Adrenal gland (tissue), 12 donors: ENCODE data around the gene CAPS2. TPM values are rescaled to one million over a fixed set of nuclear protein-coding genes. Genes with fewer than 3 reads are reported as not detected.

Experiments used
- DNase-seq, 7 donors: peaks; one replicate each; pipeline ENCODE4 v3.0.0-alpha.2; 2019 to 2020
- H3K27ac ChIP-seq, 5 donors: fragments of 200-600 bp; sonication (generic) in 4 of 5; 1 replicate in 3 of 5; 2 replicates in 2 of 5; pipeline versions ENCODE4 v1.5.1 to v1.8.0; 2016 to 2020; ENCODE audit warnings: mild to moderate bottlenecking in 1 of 5
- H3K27me3 ChIP-seq: fragments of 200-600 bp; 2 replicates; pipeline ENCODE4 v1.8.0; 2021
- H3K36me3 ChIP-seq, 2 donors: fragments of 200-600 bp; replicated peaks in 1 of 2; 1 replicate in 1 of 2; 2 replicates in 1 of 2; pipeline versions ENCODE4 v1.5.1 to v1.8.0; 2018 to 2022
- H3K4me1 ChIP-seq, 2 donors: fragments of 200-600 bp; replicated peaks in 1 of 2; 1 replicate in 1 of 2; 2 replicates in 1 of 2; pipeline versions ENCODE4 v1.5.1 to v1.8.0; 2018 to 2021
- H3K4me3 ChIP-seq, 4 donors: fragments of 200-600 bp; sonication (generic) in 3 of 4; one replicate each; pipeline ENCODE4 v1.5.1; 2016 to 2018
- H3K9me3 ChIP-seq, 3 donors: fragments of 200-600 bp; sonication (generic) in 1 of 3; replicated peaks in 1 of 3; 1 replicate in 2 of 3; 2 replicates in 1 of 3; pipeline versions ENCODE4 v1.5.1 to v1.8.0; 2016 to 2021
- POLR2A ChIP-seq, 2 donors: fragments of 450-650 bp; IDR thresholded peaks; one replicate each; pipeline ENCODE4 v1.6.1; 2017; ENCODE audit warnings: antibody characterized with exemption in 2 of 2, mild to moderate bottlenecking in 2 of 2, moderate library complexity in 1 of 2
- WGBS, 4 donors: extraction: QIAGEN DNeasy Blood & Tissue Kit in 2 of 4; methylation state at CpG; one replicate each; pipeline versions ENCODE4 v1.1.5 to v1.1.7; 2013 to 2017; 5-methylcytosine and 5-hydroxymethylcytosine counted together
- intact Hi-C, 2 donors: fragments of 100-400 bp; cut with DNase I; formaldehyde crosslinking; loops; one replicate each; pipeline versions ENCODE4 v1.14.1 to v1.15.0; 2022 to 2023
- polyA plus RNA-seq, 3 donors: library from polyadenylated mRNA; stranded (reverse); fragments of 200-250 nt in 2 of 3; fragments of 350-450 nt in 1 of 3; fragmentation: Illumina TruSeq in 1 of 3; extraction: RNeasy Lipid Tissue Mini Kit (QIAGEN cat#74804) in 1 of 3; gene quantifications; one replicate each; pipeline ENCODE4 v1.2.3, GENCODE V29; 2013 to 2014
- total RNA-seq, 9 donors: library from RNA; depleted of rRNA in 4 of 9; stranded (reverse); fragments of >200 nt in 4 of 9; fragments of 120-200 nt in 1 of 9; fragmentation: NEBNext Ultra II Directional in 1 of 9; extraction: Animal tissue kit (Norgen Biotek cat#: 25700) in 1 of 9; gene quantifications; one replicate each; pipeline versions ENCODE4 v1.1.0 to v1.2.4, GENCODE V29; 2013 to 2023
- TF ChIP-seq, protein P1 (sequence below), 6 experiments: fragments of 450-650 bp in 4 of 6; fragments of 200-600 bp in 2 of 6; sonication (generic) in 1 of 6; IDR thresholded peaks; 1 replicate in 5 of 6; 2 replicates in 1 of 6; pipeline versions ENCODE4 v1.5.1 to v1.8.0; 2016 to 2021; ENCODE audit warnings: antibody characterized with exemption in 6 of 6, mild to moderate bottlenecking in 2 of 6, moderate library complexity in 1 of 6
- donor health status: healthy with polysubstance abuse.
- donor health status: Bipolar disorder and iron deficiency.
- donor health status: DM: yes; HTN: yes; CAD: no.
- donor health status: DM: no; HTN: no; CAD: no.
- donor health status: DM: no; HTN: no; CAD: no.
- donor health status: DM: yes; HTN: yes; CAD: no.

Gene CAPS2
- total and polyA plus RNA-seq, 12 donors: 2.4 to 36.0 (median 12.9) TPM

GRCh38 chr12:75323663-75324062, 6.5 kb downstream of the CAPS2 start:
- H3K4me3 ChIP-seq: no peak overlapping the region
- intact Hi-C loops: no loop called here
- H3K27me3 ChIP-seq: no peaks in the 10 kb centered on the region
- no peak overlapping the region for H3K27ac ChIP-seq
- no peaks in the 10 kb centered on the region for H3K9me3 ChIP-seq
- WGBS, 4 donors: 80 to 99% (median 80%) methylated on average over 3 of the region's 3 CpGs
- TF ChIP-seq POLR2A (IDR thresholded peaks at IDR 0.05): no peak
- TF ChIP-seq, protein P1, sequence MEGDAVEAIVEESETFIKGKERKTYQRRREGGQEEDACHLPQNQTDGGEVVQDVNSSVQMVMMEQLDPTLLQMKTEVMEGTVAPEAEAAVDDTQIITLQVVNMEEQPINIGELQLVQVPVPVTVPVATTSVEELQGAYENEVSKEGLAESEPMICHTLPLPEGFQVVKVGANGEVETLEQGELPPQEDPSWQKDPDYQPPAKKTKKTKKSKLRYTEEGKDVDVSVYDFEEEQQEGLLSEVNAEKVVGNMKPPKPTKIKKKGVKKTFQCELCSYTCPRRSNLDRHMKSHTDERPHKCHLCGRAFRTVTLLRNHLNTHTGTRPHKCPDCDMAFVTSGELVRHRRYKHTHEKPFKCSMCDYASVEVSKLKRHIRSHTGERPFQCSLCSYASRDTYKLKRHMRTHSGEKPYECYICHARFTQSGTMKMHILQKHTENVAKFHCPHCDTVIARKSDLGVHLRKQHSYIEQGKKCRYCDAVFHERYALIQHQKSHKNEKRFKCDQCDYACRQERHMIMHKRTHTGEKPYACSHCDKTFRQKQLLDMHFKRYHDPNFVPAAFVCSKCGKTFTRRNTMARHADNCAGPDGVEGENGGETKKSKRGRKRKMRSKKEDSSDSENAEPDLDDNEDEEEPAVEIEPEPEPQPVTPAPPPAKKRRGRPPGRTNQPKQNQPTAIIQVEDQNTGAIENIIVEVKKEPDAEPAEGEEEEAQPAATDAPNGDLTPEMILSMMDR (IDR thresholded peaks at IDR 0.05): no peak
- no peaks in the 10 kb centered on the region for H3K36me3 ChIP-seq
- no peak for DNase-seq
- no peaks in the 10 kb centered on the region for H3K4me1 ChIP-seq

DNA sequence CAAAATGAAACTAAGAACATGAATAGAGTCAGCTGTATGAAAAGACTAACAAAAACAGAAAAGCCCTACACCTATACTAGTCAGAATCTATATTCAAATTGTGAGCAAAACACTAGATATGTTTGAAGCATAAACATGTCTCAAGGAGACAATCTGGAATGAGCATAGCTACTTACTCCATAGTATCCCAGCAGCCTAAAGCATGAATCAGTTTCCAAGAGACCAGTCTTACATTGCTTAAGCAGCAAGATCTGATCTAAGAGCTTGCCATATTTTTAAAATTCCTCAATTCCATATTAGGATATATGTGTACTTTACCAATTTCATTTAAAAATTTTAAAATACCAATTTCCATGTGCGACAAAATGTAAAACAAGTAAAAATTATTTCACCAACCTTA, 7.7 kb downstream of the CAPS2 start:
- TF ChIP-seq, protein P1 (IDR thresholded peaks at IDR 0.05): no peak
- TF ChIP-seq POLR2A (IDR thresholded peaks at IDR 0.05): no peak
- no peaks in the 10 kb centered on the region for H3K36me3 ChIP-seq
- no peaks in the 10 kb centered on the region for H3K9me3 ChIP-seq
- no peak overlapping the region for H3K27ac ChIP-seq
- H3K4me1 ChIP-seq: no peaks in the 10 kb centered on the region
- DNase-seq: no peak
- no peak overlapping the region for H3K4me3 ChIP-seq
- WGBS, 4 donors: 0% methylated on average over 1 of the region's 1 CpG
- intact Hi-C loops: no loop called here
- H3K27me3 ChIP-seq: no peaks in the 10 kb centered on the region

- intact Hi-C loops: no loop called here
- H3K4me1 ChIP-seq: no peaks in the 10 kb centered on the region
- no peaks in the 10 kb centered on the region for H3K27me3 ChIP-seq
- no peak for DNase-seq
- no peaks in the 10 kb centered on the region for H3K36me3 ChIP-seq
- 88 to 94% (median 89%) methylated on average over 3 of the region's 3 CpGs for WGBS, 4 donors
- no peak overlapping the region for H3K27ac ChIP-seq
- H3K9me3 ChIP-seq: no peaks in the 10 kb centered on the region
- H3K4me3 ChIP-seq: no peak overlapping the region
- TF ChIP-seq, protein P1 (IDR thresholded peaks at IDR 0.05): no peak
- no peak for TF ChIP-seq POLR2A (IDR thresholded peaks at IDR 0.05)
Observed at GRCh38 chr12:75317784-75318183, 12.3 kb downstream of the CAPS2 start.

GRCh38 chr12:75315518-75315917, 14.6 kb downstream of the CAPS2 start:
- no peak for DNase-seq
- Histone ChIP-seq H3K4me1 (no peaks in the 10 kb centered on the region), H3K27me3 (no peaks in the 10 kb centered on the region), H3K27ac (no peak overlapping the region), H3K4me3 (no peak overlapping the region), H3K36me3 (no peaks in the 10 kb centered on the region), H3K9me3 (no peaks in the 10 kb centered on the region)
- intact Hi-C loops: no loop called here
- TF ChIP-seq POLR2A (IDR thresholded peaks at IDR 0.05): no peak
- TF ChIP-seq, protein P1 (IDR thresholded peaks at IDR 0.05): no peak
